HG03442 (cell line): ENCODE measurements around the gene RBSN.
A peak's percentile ranks its signal among the peaks of the same experiment; 100 is the strongest.

ENCODE experiments used
- ATAC-seq: cut with Tn5 transposase; IDR thresholded peaks from one replicate; pipeline ENCODE4 v1.9.1; 2021; ENCODE audit warnings: mild to moderate bottlenecking, moderate library complexity; ENCODE audit not compliant: unreplicated experiment

Gene RBSN

GRCh38 chr3:15102256-15102655 lies 3.3 kb upstream of the RBSN start:
- no peak for ATAC-seq

DNA sequence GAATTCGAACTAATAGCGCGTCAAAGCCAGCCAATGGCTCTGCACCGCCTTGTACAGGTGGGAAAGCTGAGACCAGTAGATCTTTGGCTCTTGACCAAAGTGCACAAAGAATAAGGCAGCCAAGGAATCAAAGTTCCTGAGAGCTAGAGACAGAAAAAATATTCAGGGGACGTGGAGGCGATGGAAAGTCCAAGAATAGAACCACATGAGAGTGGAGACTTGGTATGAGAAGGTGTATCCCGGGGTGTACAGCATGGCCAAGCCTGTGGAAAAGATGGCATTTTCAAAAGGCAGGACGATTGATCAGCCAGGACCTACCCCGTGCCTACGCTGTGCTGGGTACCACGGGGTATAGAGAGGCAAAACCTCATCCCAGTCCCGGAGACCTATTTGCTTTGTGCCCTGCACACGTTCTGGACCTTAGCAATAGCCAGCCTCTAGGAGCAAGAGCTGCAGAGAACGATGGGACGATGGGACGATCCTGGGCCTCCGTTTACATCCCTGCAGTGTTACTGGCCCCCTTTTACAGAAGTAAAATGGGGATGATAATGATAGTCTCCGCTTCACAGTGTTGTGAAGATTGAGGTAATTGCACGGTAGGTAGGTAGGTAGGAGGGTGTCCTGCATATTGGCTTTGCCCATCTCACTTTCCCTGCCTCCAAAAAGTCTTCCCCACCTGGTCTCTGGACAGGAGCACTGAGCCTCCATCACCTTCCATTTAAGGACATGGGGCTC lies 583 bp upstream of the RBSN start:
- peak; percentile 16 for ATAC-seq

- ATAC-seq = no peak
These were observed 1.1 kb downstream of the RBSN start for GRCh38 chr3:15097891-15098290.

GRCh38 chr3:15096046-15096445 lies 2.9 kb downstream of the RBSN start:
- ATAC-seq = no peak

DNA sequence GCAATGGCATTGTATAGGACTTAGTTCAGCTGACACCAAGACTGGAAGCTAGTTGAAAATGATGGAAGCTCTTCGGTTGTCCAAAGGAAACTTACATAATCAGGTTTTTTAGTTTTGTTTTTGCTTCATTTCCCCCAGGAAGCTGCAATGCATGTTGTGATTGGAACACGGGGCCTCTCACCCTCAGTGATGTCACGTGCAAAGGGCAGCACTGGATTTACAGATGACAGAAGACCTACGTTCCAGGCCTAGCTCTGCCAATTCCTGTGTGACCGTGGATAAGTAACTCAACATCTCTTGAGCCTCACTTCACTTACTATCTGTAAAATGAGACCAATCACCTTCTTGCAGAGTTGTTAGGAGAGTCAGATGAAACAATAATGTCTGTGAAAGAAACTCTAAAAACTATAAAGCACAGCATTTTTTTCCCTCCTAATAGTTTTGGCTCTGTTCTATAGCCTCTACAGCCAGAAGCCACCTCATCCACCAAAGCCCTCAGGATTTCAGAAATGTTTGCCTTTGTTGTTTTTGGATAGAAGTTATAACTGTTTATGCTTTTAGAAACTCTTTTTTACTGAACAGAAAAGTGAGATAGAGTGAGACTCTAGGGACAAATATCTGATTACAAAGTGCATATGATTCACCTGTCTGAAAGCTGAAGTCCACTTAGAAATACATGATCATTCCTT lies 4.6 kb downstream of the RBSN start:
- ATAC-seq = no peak

GRCh38 chr3:15092686-15093085 lies 6.3 kb downstream of the RBSN start:
- ATAC-seq = no peak

GRCh38 chr3:15091575-15091974 lies 7.4 kb downstream of the RBSN start:
- ATAC-seq = no peak

GRCh38 chr3:15089201-15089600 lies 9.7 kb downstream of the RBSN start:
- no peak for ATAC-seq

- ATAC-seq = no peak
These were observed 12.2 kb downstream of the RBSN start for GRCh38 chr3:15086699-15087098.

GRCh38 chr3:15086263-15086662 lies 12.7 kb downstream of the RBSN start:
- ATAC-seq = no peak

DNA sequence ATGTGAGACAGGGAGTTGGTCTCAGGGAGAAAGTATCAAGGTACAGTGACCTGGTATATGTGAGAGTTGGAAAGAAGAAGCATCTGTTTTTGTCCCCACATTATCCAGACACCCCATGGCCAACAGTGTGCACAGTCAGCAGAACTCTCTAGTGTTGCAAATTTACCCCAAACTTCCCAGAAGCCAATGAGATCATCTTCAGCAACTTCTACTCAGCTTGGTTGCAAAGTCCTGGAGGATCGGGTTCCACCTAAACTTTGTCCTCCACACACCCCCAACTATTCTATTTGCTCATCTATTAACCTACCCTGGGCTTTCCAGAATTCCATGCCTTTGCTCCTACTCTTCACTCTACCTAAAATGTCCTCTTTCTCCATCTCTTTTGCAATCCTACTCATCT lies 15.7 kb downstream of the RBSN start:
- no peak for ATAC-seq

DNA sequence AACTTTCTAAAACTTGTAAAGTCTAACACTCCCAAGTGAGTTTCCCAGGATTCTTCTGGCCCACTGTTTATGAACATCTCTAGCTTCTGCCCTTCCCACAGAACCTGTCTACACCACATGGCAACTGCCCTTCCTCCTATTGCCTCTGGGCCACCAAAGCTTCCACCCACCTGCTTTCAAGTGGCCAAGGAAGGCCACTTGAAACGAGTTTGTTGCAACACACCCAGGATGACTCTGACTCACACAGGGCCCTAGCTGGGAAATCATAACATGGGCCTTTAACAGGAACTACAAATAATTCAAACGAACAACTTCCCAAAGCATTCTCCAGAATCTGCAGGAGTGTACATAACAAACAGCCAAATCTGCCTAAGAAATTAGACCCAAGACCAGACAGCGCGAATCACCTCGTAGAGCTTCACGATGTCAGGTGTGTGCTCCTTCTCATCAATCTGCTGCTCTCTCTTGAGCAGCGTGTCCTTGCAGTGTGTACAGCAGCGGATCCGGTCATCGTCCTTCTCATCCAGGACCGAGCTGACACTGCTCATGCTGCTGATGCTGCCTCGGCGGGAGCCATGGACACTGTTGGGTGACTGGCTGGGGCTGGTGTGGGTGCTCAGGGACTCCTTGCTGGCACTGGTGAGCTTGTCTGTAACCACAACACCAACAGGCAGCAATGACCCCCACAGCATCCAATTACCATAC lies 16.8 kb downstream of the RBSN start:
- ATAC-seq = no peak

GRCh38 chr3:15079091-15079490 lies 19.9 kb downstream of the RBSN start:
- no peak for ATAC-seq

DNA sequence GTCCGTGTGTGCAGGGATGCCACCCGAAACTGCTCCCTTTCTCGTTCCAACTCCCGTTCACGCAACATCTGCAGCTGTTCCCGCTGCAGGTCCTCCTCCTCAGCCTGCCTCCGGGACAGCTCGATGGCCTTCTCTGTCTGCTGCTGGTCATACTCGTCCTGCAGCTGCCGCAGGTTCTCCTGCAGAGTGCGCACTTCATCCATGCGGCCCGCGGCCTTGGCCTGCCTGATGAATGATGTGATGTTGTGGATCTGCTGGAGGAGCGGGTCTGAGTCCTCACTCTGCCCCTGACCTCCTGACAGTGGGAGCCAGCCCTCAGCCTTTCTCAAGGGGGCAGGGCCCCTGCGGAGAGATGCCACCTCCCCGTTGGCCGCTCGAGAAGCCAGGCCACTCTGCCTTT lies 24.4 kb downstream of the RBSN start:
- no peak for ATAC-seq

DNA sequence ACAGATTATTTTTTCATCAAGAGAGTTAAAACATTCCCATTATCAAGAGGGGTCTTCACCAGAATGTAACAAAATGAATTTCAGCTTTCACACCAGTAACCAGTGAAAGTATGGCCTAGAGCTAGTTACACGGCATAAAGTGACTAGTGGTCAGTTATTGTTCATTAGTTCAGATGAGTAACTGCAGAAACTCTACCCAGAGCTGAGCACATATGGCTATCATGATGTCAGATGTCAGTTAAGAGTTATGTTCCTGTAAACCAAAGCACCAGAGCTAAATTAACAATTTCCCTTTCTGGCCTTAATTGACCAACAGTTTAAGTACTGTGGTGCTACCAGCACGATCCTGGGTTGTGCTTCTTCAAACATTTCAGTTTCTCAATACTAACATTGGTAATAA lies 27.2 kb downstream of the RBSN start:
- ATAC-seq = no peak

DNA sequence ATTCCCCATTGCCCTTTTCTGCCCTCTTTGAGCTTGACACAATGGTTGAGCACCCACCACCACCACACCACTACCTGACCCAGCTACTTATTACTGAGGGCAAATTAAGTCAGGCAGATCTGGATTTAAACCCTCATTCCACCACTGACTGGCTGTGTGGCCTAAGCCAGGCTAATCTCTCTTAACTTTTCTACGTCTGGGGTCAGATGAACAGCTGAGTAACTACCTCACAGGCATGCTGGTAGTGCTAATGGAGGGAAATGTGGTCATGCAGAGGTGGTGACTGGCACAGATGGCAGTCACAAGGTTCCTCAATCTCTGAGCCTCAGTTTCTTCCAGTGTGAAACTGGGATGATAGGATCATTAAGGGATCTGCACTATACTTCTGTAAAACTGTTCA lies 29.5 kb downstream of the RBSN start:
- no peak for ATAC-seq

DNA sequence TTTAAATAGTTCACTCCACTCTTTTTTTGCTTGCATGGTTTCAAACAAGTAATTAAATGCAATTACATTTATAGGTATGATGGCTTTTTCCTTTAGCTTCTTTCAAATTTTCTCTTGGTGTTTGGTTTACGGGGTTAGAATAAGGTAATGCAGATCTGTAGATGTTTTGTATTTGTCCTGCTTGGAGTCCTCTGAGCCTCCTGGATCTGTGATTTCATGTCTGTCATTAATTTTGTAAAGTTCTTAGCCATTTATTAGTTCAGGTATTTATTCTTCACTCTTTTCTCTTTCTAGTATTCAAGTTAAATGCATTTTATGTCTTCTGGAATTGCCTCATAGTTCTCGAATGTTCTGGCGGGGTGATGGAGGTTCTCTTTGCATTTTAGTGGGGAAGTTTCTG lies 32.5 kb downstream of the RBSN start:
- ATAC-seq = no peak

GRCh38 chr3:15065550-15066007 lies 33.4 kb downstream of the RBSN start:
- ATAC-seq = no peak

DNA sequence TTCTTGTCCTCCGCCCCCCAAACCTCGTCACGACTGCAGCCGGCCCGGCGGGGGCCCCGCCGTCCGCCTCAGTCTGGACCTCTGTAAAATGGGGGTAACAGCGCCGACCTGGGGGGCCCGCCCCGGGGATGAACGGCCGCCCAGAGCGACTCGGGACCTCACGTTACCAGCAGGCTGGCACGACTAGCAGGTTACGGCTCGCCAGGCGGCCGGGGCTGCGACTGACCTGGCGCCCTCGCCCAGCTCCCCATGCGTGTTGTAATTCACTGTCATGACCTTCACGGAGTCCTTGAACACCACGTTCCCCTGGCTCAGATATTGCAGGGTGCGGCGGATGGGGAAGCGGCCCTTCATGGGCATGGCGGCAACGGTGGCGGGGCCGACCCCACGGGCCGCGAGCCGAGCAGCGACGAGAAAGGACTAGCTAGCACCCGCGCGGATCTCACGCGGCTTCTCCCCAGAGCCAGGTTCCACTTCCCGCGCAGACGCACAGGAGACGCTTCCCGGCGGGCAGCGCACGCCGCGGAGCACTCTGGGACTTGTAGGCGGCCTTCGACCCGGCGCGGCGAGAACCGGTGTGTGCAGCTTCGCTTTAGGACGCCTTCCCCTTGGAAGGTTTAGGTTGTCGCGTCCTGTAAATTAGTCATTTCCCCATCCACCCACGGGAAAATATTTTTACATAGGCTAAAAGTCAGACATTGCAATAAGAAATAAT lies 34.0 kb downstream of the RBSN start, which contains the start of gene MRPS25:
TSS of gene MRPS25 (minus strand) at position 481 of the 715 bp plus-strand sequence. CDS start at position 360, 121 bp downstream.
- ATAC-seq = peak; percentile 96

DNA sequence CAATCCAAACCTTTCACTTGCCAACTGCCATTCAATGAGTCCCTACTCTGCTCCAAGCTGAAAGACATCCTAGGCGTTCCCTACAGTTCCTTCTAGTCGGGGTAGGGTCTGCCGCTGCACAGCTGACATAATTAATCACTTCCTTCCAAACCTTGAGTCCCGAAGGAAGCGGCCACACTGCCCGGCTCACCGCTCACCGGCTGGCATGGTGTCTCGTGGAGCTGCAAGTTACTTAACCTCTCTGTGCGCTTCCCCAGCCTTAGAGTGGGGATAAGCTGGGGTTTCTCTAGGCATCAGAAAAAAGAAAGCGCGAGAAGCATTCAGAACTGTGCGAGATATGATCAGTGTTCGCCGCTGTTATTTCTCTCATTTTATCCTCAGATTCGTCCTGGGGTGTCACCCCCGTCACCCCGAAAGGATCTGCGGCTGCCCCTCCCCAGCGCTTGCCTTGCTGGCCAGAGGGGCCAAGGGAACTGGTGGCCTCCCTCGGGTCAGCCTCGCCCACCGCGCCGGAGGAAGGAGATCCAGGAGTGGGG lies 34.6 kb downstream of the RBSN start:
- ATAC-seq = peak; percentile 15
